Endothelial cell of umbilical vein (primary cell): ENCODE data around the gene TSEN34. TPM values are rescaled to one million over a fixed set of nuclear protein-coding genes. Genes with fewer than 3 reads are reported as not detected.

Source experiments
- BruUV-seq: library from RNA; stranded (reverse); fragments of 400-500 nt; replicated peaks from 2 replicates; lab custom pipeline; 2021; lab: Mats Ljungman, UMichigan
- CTCF ChIA-PET: fragments of 300-600, 350-600 bp; sonication (Branson Sonifier 250); formaldehyde crosslinking; loops from one replicate; lab custom pipeline; 2021; ENCODE audit warnings: antibody characterized with exemption, inconsistent platforms; lab: Charles Lee
- POLR2A ChIA-PET: fragments of 300-600, 350-600 bp; sonication (Branson Sonifier 250); formaldehyde crosslinking; loops from one replicate; lab custom pipeline; 2021; ENCODE audit warnings: antibody characterized with exemption, inconsistent platforms; lab: Charles Lee
- DNase-seq: peaks from one replicate; pipeline ENCODE4 v3.0.0-alpha.2; 2011; ENCODE audit warnings: low read depth, low spot score
- FAIRE-seq: peaks from 2 replicates; lab custom pipeline; 2011; peaks lifted over from hg19 to GRCh38; lab: Jason Lieb, UNC
- H2AFZ ChIP-seq: 2 replicates; pipeline ENCODE4 v1.6.0; 2012; ENCODE audit warnings: low read depth, low read length, control low read depth, inconsistent platforms
- H3K27ac ChIP-seq: 2 replicates; pipeline ENCODE4 v1.5.1; 2011; ENCODE audit warnings: low read depth, mild to moderate bottlenecking, control low read depth, low read length, moderate library complexity; ENCODE audit not compliant: insufficient read depth
- H3K27me3 ChIP-seq, 2 experiments: 2 replicates each; pipeline versions ENCODE4 v1.6.0 to v1.6.1; 2011; ENCODE audit warnings: low read length in 2 of 2, mixed read lengths in 1 of 2; ENCODE audit not compliant: control insufficient read depth in 2 of 2, insufficient read depth in 2 of 2
- H3K36me3 ChIP-seq, 2 experiments: 2 replicates in 1 of 2; 3 replicates in 1 of 2; pipeline ENCODE4 v1.5.1; 2011; ENCODE audit warnings: low read length in 2 of 2, mild to moderate bottlenecking in 1 of 2, moderate library complexity in 1 of 2; ENCODE audit not compliant: control insufficient read depth in 2 of 2, insufficient read depth in 2 of 2; ENCODE audit errors: extremely low read depth in 1 of 2
- H3K4me1 ChIP-seq: 3 replicates; pipeline ENCODE4 v1.5.1; 2011; ENCODE audit warnings: mild to moderate bottlenecking, low read length; ENCODE audit not compliant: control insufficient read depth, insufficient read depth; ENCODE audit errors: extremely low read depth
- H3K4me2 ChIP-seq: 2 replicates; pipeline ENCODE4 v1.6.1; 2011; ENCODE audit warnings: low read length, control low read depth, mixed read lengths; ENCODE audit not compliant: insufficient read depth
- H3K4me3 ChIP-seq, 3 experiments: fragments of 200-600 bp in 1 of 3; sonication (generic), shearing (Covaris generic) in 1 of 3; replicated peaks in 1 of 3; 2 replicates each; pipeline ENCODE4 v1.5.1; 2011 to 2016; ENCODE audit warnings: control low read depth in 3 of 3, low read length in 3 of 3, mild to moderate bottlenecking in 2 of 3, inconsistent platforms in 1 of 3, low read depth in 1 of 3, moderate library complexity in 1 of 3; ENCODE audit not compliant: insufficient read depth in 1 of 3
- H3K79me2 ChIP-seq: 2 replicates; pipeline ENCODE4 v1.6.0; 2012; ENCODE audit warnings: low read length, inconsistent platforms; ENCODE audit not compliant: control insufficient read depth, insufficient read depth
- H3K9ac ChIP-seq: replicated peaks from 2 replicates; pipeline ENCODE3; 2011; ENCODE audit warnings: low read length, control low read depth; ENCODE audit not compliant: insufficient read depth; ENCODE audit errors: extremely low read depth
- H3K9me1 ChIP-seq: replicated peaks from 3 replicates; pipeline ENCODE4 v1.6.0; 2011; ENCODE audit warnings: mild to moderate bottlenecking, low read length; ENCODE audit not compliant: control insufficient read depth, insufficient read depth; ENCODE audit errors: extremely low read depth
- H3K9me3 ChIP-seq: replicated peaks from 2 replicates; pipeline ENCODE4 v1.5.1; 2012; ENCODE audit warnings: low read length, inconsistent platforms; ENCODE audit not compliant: control insufficient read depth, insufficient read depth
- H4K20me1 ChIP-seq: replicated peaks from 2 replicates; pipeline ENCODE3; 2011; ENCODE audit warnings: mild to moderate bottlenecking, low read length; ENCODE audit not compliant: control insufficient read depth, insufficient read depth; ENCODE audit errors: extremely low read depth
- POLR2A ChIP-seq: IDR thresholded peaks from 2 replicates; pipeline ENCODE4 v1.6.1; 2012; ENCODE audit warnings: low read depth, mild to moderate bottlenecking, control low read depth, low read length
- dilution Hi-C: fragments of 300-500 bp; cut with MboI; formaldehyde crosslinking; loops from one replicate; pipeline ENCODE4 v1.15.0; 2019; ENCODE audit warnings: low sequenced_read_pairs; ENCODE audit not compliant: extremely low pct_ligation_motif_present
- intact Hi-C: fragments of 100-400 bp; cut with micrococcal nuclease; formaldehyde crosslinking; loops from one replicate; pipeline ENCODE4 v1.10.0; 2022
- polyA plus RNA-seq, 4 experiments: library from polyadenylated mRNA; depleted of rRNA in 3 of 4; stranded (reverse) in 3 of 4; unstranded in 1 of 4; fragments of >200 nt; gene quantifications; 2 replicates each; pipeline versions ENCODE4 v1.2.1 to v1.2.3, GENCODE V29; 2011 to 2012; ENCODE audit warnings: missing spikeins in 1 of 4
- total RNA-seq: library from RNA; stranded (reverse); gene quantifications from 2 replicates; pipeline ENCODE4 v1.2.3, GENCODE V29; 2021
- TF ChIP-seq, protein P1 (sequence below), 2 donors: IDR thresholded peaks; 1 replicate in 1 of 2; 2 replicates in 1 of 2; pipeline ENCODE4 v1.5.1; 2011; ENCODE audit warnings: low read length in 2 of 2, mild to moderate bottlenecking in 2 of 2, moderate library complexity in 2 of 2, control low read depth in 1 of 2, inconsistent platforms in 1 of 2, low read depth in 1 of 2; ENCODE audit not compliant: insufficient read depth in 1 of 2; ENCODE audit errors: extremely low read depth in 1 of 2

TSEN34 gene
- total and polyA plus RNA-seq, 2 donors (not counting 3 experiments of a cell fraction or from before 2014, with no cell fraction given), result 40.7 to 81.9 TPM

- H3K27me3 ChIP-seq, result no peaks in the 10 kb centered on the region
- H3K4me1 ChIP-seq, result peaks cover 31% of the 10 kb centered on the region
- TF ChIP-seq POLR2A, result peak; percentile 26
- TF ChIP-seq, protein P1, sequence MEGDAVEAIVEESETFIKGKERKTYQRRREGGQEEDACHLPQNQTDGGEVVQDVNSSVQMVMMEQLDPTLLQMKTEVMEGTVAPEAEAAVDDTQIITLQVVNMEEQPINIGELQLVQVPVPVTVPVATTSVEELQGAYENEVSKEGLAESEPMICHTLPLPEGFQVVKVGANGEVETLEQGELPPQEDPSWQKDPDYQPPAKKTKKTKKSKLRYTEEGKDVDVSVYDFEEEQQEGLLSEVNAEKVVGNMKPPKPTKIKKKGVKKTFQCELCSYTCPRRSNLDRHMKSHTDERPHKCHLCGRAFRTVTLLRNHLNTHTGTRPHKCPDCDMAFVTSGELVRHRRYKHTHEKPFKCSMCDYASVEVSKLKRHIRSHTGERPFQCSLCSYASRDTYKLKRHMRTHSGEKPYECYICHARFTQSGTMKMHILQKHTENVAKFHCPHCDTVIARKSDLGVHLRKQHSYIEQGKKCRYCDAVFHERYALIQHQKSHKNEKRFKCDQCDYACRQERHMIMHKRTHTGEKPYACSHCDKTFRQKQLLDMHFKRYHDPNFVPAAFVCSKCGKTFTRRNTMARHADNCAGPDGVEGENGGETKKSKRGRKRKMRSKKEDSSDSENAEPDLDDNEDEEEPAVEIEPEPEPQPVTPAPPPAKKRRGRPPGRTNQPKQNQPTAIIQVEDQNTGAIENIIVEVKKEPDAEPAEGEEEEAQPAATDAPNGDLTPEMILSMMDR (IDR thresholded peaks at IDR 0.05; ENCODE audit: extremely low read depth in 1 of 2, insufficient read depth in 1 of 2, low read depth in 1 of 2, low read length in 2 of 2), result no peak
- ChIA-PET POLR2A (interaction anchor here (0.6 to 1.4 kb wide), 5 partner anchors 8 to 912 kb away, joined by 5 to 16 read pairs (median 5); partner anchors contain the start of genes CNOT3, MBOAT7 and RPS9), CTCF (interaction anchor here (0.8 to 1.9 kb wide), 8 partner anchors 12 to 72 kb away, joined by 3 to 16 read pairs (median 4); partner anchors contain the start of genes CNOT3 and MBOAT7)
- no peak for DNase-seq
- H3K36me3 ChIP-seq, result peaks cover 24 to 33% of the 10 kb centered on the region in 2 experiments
- peak overlapping the region; percentile 22 for H3K27ac ChIP-seq
- no TSS peak for BruUV-seq
- H4K20me1 ChIP-seq, result no peaks in the 10 kb centered on the region
- peaks cover 46% of the 10 kb centered on the region for H3K79me2 ChIP-seq
- dilution Hi-C loops (no loop called here), intact Hi-C loops (no loop called here)
- no peak overlapping the region for H3K9ac ChIP-seq
- no peak for FAIRE-seq
- H3K9me1 ChIP-seq, result no peaks in the 10 kb centered on the region
- no peak overlapping the region for H2AFZ ChIP-seq
- H3K9me3 ChIP-seq, result no peaks in the 10 kb centered on the region
- no peak overlapping the region for H3K4me2 ChIP-seq
- H3K4me3 ChIP-seq, result no peak overlapping the region
Observed at GRCh38 chr19:54209058-54209810, 18.1 kb downstream of the TSEN34 start.
